ENCODE measurements around the gene ADIPOR2. TPM values are rescaled to one million over a fixed set of nuclear protein-coding genes. Genes with fewer than 3 reads are reported as not detected.

ADIPOR2 gene
- total RNA-seq, 1 experiment from 2014 or later: 45.3 TPM

GRCh38 chr12:1811948-1812291 lies 121.0 kb downstream of the ADIPOR2 start:
- Mint-ChIP-seq H3K4me1 (peaks cover 0 to 4% of the 10 kb centered on the region in 2 experiments; a peak in 1 of 4 replicates), H3K9me3 (peaks cover 0 to 2% of the 10 kb centered on the region in 2 experiments; a peak in 2 of 5 replicates), H3K27ac (no peak overlapping the region), H3K4me3 (no peak overlapping the region), H3K27me3 (ENCODE audit: low read depth) (peaks cover 9% of the 10 kb centered on the region), H3K36me3 (ENCODE audit: insufficient read depth in 1 of 3, low read depth in 3 of 3) (peaks cover 0 to 3% (median under 1%) of the 10 kb centered on the region in 3 experiments; a peak in 2 of 7 replicates)
- Histone ChIP-seq H3K56ac (ENCODE audit: insufficient read length, low read depth, low read length) (no peak overlapping the region), H3K27ac (ENCODE audit: insufficient read length, low read depth, low read length) (no peak overlapping the region), H3K18ac (ENCODE audit: insufficient read length, low read depth, low read length) (no peak overlapping the region), H3K23ac (ENCODE audit: insufficient read length, low read depth, low read length) (no peak overlapping the region), H4K20me1 (ENCODE audit: control insufficient read depth, insufficient read depth, insufficient read length) (no peaks in the 10 kb centered on the region), H4K5ac (ENCODE audit: insufficient read length, low read depth, low read length) (no peak overlapping the region), H2BK20ac (ENCODE audit: low read depth, low read length, poor library complexity, severe bottlenecking) (no peak overlapping the region), H2BK12ac (ENCODE audit: insufficient read length, low read depth, low read length) (no peak overlapping the region), H3K23me2 (ENCODE audit: insufficient read length, low read depth, low read length, poor library complexity, severe bottlenecking) (no peaks in the 10 kb centered on the region), H2BK5ac (ENCODE audit: insufficient read length, low read length) (no peak overlapping the region), H3K4me1 (ENCODE audit: insufficient read depth, low read length) (no peaks in the 10 kb centered on the region), H2AK5ac (ENCODE audit: insufficient read length, low read length) (no peak overlapping the region), H3T11ph (ENCODE audit: low read length) (no peak overlapping the region), H3K4me2 (ENCODE audit: insufficient read depth, insufficient read length, low read length) (no peak overlapping the region), H3K27me3 (ENCODE audit: insufficient read depth, low read length) (no peaks in the 10 kb centered on the region), H3K79me2 (ENCODE audit: insufficient read depth, low read length) (no peaks in the 10 kb centered on the region), H4K8ac (replicated peaks; ENCODE audit: insufficient read length, low read depth, low read length) (no peak overlapping the region), H3K14ac (ENCODE audit: insufficient read depth, low read length) (no peak overlapping the region), H3K4ac (ENCODE audit: low read depth, low read length) (no peak overlapping the region), H3K79me1 (ENCODE audit: insufficient read depth, low read depth, low read length, poor library complexity, severe bottlenecking) (no peaks in the 10 kb centered on the region), H4K91ac (ENCODE audit: insufficient read length, low read depth, low read length) (no peak overlapping the region), H3K9me3 (ENCODE audit: control insufficient read depth, low read depth, low read length) (no peaks in the 10 kb centered on the region), H2AFZ (ENCODE audit: low read length) (no peak overlapping the region), H2BK15ac (ENCODE audit: low read depth, low read length) (no peak overlapping the region), H3K9ac (ENCODE audit: extremely low read depth, insufficient read length, low read length) (no peak overlapping the region), H2BK120ac (ENCODE audit: low read depth, low read length, poor library complexity, severe bottlenecking) (no peak overlapping the region)
- WGBS (ENCODE audit: extremely low coverage, insufficient read length, low lambda C conversion rate): no CpG with 5 or more reads among the region's 6 CpGs
- no peak for DNase-seq
- TF ChIP-seq CTCF (conservative IDR thresholded peaks at IDR 0.05): no peak
